SK-MEL-5 (cell line): ENCODE data around the gene CD99. TPM values are rescaled to one million over a fixed set of nuclear protein-coding genes. Genes with fewer than 3 reads are reported as not detected.
A peak's percentile ranks its signal among the peaks of the same experiment; 100 is the strongest.

ENCODE experiments used
- DNase-seq: peaks from one replicate; pipeline ENCODE4 v3.0.0-alpha.2; 2016; ENCODE audit warnings: low read depth, low spot score
- in situ Hi-C: cut with HindIII; loops from 2 replicates; pipeline ENCODE4 v1.10.0; 2016; ENCODE audit warnings: low sequenced_read_pairs, high pct_unique_total_duplicates, low pct_unique_long_range_greater_than_20kb
- total RNA-seq: library from RNA; depleted of rRNA; stranded (reverse); fragments of >200 nt; shearing (Covaris generic); gene quantifications from 2 replicates; pipeline ENCODE4 v1.2.3, GENCODE V29; 2014

CD99 gene
- total RNA-seq, 1 experiment from 2014 or later = 158 TPM

DNA sequence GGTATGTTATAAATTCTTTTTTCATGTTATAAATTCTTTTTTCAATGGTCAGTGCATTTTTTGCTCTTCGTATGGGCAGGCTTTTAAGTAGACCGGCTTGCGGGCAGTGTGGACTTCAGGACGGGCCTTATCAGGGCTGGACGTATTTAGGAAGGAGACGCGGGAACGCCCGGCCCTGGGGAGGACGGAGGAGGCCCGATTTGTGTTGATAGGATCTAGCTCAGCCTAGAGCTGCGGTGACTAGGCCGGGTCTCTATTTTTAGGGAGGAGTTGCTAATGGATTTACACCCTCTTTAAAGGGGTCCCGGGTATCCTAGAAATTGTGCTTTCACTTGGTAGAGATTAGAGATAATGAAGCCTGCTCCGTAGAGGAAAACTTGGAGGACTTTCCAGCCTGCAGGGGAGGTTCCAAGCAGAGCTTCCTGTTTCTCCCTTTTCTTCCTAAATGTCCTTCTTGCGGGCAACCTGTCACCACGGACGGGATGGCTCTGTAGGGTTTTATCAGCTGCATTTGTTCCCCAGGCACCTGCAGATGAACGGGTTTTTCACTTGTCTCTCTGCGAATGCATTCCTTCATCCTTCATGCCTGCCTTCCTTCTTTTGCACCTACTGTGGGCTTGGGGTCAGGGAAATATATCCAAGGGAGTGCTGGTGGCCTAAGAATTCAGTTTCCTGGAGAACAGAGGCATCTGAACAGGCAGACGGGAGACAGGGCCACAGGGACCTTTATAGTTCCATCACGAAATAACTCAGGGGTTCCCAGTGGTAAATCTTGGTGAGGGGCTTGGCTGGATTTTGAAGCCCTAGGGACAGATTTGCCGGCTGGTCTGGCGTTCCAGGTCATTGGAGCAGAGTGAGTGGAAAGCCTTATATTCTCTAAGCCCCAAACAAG is 1.4 kb downstream of the CD99 start:
- DNase-seq = peak; percentile 2
- in situ Hi-C loops = loop anchor here (25.0 kb wide), 1 partner anchor 120 kb away; no protein-coding TSS in a partner anchor

DNA sequence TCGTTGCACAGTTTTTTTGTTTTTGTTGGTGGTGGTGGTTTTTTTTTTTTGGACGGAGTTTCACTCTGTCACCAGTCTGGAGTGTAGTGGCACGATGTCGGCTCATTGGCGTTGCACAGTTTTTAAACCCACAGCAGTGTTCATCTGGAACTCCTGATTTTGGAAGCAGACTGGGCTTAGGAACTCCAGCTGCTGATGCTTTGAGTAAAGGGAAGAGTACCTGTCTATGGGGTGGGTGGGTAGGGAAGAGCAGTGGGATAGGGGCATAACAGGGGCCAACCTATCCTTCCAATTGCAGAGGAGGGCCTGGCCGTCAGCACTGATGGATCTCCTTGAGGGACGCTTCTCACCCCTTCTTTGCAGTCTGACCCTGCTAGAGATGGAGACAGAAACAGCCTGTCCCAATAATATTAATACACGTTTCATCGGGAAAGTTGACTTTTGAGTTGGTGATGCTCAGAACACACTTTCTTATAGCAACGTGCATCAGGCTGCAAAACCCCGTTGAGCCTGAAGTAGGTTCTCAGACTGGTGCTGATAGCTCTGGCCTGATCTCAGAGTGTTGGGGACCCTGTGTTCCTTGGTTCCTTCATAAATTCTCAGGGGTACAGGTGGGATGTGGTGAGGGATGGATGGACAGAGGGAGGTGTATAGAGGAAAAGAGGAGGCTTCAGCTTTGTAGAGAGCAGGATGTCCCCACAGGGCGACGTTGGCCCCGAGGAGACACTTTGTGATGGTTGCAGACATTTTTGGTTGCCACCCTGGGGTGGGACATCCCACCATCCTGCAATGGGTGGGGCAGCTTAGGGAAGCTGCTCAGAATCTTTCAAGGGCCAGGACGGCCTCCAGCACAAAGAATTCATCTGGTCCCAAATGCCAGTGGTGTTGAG is 2.3 kb downstream of the CD99 start:
- in situ Hi-C loops = loop anchor here (25.0 kb wide), 1 partner anchor 119 kb away; no protein-coding TSS in a partner anchor
- no peak for DNase-seq

DNA sequence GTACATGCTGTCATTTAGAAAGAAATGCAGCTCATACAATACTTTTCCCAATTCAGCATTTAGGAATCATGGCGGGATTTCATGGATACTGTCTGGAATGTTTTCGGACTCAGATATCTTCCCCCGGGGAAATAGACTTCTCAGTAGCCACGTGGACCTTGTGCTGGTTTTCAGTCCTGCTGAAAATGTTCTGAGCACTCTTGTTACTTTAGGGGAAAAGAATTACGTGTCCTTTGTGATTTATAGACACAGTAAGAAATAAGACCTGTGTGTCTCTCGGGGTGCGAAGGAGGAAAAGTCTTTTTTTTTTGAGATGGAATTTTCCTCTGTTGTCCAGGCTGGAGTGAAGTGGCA is 3.8 kb downstream of the CD99 start:
- in situ Hi-C loops = loop anchor here (25.0 kb wide), 1 partner anchor 117 kb away; no protein-coding TSS in a partner anchor
- DNase-seq = no peak

DNA sequence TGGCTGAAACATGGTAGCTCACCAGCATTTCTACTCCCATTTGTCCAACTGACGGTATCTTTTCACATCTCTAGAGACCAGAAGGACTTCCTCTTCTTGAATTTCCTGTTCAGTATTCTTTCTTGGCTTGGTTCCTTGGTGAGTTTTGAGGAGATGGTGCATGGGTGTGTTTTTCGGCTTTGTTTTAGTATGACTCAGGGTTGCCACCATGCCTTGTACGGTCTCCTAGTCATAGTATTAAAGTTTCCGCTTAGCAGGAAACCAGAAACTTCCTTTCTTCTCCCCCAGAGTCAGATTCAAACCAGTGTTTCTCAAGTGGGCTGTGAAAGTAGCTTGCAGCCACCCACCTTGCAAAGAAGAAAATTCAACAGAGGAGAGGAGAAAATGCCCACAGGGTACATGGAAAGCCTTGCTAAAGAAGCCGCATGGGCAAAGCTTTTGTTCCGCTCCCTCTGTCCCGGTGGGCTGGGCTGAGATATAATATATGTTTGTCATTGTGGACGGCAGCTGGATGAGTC is 5.7 kb downstream of the CD99 start:
- DNase-seq = no peak
- in situ Hi-C loops = loop anchor here (25.0 kb wide), 1 partner anchor 116 kb away; no protein-coding TSS in a partner anchor

DNA sequence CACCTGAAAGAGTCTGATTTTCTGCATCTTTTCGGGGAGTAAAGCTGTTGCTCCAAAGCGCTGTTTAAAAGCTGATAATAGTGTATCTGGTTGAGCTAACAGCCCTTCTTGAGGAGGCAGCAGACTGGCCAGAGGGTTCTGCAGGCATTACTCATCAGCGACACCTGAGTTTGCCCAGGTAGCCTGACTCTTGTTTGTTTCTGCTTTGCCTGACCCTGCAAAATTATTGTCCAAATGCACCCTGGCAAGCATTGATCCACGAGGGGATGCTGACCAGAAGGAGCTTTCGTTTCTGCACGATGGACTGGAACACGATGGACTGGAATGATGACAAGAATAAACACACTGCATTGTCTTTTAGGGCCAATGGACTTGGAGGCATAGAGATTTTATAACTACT is 6.2 kb downstream of the CD99 start:
- DNase-seq = no peak
- in situ Hi-C loops = loop anchor here (25.0 kb wide), 1 partner anchor 115 kb away; no protein-coding TSS in a partner anchor

DNA sequence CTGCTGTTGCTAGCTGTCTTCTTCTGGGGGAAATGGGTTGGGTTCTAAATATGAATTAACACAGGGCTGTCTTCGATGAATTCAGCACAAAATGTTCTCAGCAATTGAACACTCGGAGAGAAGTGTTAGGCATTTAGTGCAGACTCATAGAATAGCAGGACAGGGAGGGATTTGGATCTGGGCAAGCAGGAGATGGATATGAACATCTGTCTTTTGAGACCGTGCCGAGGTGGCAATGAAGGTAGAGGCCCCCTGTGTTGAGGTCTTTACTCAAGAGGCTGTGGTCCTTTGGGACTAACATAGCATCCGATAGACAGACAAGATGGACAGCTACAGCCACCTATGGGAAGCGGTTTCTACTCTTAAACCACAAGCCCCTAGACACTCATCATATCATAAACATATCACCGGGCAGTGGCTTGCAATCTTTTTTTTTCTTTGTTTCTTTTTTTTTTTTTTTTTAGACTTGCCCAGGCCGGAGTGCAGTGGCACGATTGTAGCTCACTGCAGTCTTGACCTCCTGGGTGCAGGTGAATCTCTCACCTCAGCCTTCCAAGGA is 6.7 kb downstream of the CD99 start:
- in situ Hi-C loops = loop anchor here (25.0 kb wide), 1 partner anchor 114 kb away; no protein-coding TSS in a partner anchor
- no peak for DNase-seq

DNA sequence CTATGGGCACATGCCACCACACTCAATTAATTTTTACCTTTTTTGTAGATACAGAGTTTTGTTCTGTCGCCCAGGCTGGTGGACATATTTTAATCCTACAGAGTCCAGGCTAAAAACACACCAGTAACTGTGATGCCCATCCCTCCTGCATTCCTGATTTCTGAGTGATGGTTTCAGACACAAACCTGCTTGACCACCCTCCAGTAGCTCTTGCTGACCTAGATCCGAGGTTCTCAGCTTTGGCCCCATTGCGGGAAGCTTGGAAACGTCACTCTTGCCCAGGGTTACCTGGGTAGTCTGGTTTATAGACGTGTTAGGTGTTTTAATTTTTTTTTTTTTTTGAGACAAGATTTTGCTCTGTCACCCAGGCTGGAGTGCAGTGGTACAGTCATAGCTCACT is 7.5 kb downstream of the CD99 start:
- DNase-seq = no peak
- in situ Hi-C loops = loop anchor here (25.0 kb wide), 1 partner anchor 114 kb away; no protein-coding TSS in a partner anchor

DNA sequence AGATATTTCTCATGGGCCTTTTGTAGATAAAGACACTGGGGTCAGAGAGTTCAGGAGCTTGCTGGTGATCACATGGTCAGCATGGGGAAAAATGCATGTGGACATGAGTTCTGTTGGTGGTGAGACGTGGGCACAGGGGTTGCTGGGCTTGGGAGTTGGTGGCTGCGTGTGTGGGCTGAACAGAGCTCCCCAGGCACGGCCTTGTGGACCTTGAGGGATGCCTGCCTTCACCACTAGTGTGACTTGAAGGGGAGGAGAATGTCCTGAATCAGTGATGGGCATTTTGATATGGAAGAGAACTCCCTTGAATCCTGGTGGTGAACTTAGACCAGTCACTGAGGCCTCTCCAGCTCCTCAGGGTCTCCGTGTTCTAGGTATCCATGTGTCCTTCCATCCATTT is 8.9 kb downstream of the CD99 start:
- DNase-seq = no peak
- in situ Hi-C loops = loop anchor here (25.0 kb wide), 1 partner anchor 112 kb away; no protein-coding TSS in a partner anchor

DNA sequence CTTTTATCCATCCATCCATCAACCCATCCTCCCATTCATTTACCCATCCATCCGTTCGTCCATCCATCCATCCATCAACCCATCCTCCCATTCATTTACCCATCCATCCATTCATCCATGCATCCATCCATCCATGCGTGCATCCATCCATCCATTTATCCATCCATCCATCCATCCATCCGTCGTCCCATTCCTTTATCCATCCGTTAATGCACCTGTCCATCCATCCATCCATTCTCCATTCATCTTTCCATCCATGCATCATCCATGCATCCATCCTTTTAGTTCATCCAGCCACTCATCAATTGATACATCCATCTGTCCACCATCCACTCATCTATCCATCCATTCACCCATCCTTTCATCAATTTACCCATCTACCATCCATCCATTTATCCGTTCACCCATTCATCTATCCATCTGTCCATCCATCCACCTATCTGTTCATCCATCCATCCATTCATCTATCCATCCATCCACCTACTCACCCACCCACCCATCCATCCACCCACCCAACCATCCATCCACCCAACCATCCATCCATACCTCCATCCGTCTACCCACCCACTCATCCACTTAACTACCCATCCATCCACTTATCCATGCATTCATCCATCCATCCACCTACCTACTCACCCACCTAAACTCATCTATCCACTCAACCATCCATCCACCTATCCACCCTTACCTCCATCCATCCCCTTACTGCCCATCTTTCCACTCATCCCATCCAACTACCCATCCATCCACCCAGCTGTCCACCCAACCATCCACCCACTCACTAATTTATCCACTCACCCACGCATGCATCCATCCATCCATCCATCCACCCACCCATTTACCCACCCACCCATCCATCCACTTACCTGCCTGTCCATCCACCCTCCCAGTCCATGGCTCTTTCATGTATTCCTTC is 9.6 kb downstream of the CD99 start:
- DNase-seq = no peak
- in situ Hi-C loops = no loop called here

DNA sequence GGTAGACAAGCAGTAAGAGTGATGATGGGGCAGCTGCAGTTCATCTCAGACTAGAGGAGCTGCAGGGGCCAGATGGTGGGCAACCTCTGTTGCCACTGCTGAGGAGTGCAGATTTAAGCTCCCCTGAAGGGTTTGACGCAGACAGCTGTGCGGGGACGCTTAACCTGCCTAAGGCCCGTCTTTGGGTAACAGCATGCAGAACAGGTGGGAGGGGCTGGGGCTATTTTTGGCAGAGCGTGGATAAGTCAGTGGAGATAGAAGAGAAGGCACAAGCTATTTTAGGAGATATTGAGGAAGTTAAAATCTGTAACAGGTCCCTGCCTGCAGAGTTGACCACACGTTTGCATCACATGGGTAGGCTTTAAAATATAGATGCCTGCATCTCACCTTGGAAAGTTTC is 10.5 kb downstream of the CD99 start:
- in situ Hi-C loops = no loop called here
- DNase-seq = no peak

DNA sequence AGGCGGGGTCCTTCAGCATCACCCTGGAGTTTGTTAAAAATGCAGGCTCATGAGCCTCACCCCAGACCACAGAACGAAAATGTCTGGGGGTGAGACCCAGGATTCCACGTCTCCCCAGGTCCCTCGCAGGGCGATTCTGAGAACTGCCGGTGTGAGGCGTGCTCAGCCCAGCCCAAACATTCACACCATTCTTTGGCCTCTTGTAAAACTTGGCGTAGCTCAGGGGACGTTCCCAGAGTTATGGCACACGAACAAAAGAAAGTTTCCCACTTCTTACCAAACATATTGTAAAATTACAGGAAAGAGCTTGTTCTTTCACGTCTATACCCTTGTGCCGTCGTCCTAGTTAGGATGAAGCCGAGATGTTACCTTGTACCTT is 12.9 kb downstream of the CD99 start:
- DNase-seq = no peak
- in situ Hi-C loops = no loop called here

DNA sequence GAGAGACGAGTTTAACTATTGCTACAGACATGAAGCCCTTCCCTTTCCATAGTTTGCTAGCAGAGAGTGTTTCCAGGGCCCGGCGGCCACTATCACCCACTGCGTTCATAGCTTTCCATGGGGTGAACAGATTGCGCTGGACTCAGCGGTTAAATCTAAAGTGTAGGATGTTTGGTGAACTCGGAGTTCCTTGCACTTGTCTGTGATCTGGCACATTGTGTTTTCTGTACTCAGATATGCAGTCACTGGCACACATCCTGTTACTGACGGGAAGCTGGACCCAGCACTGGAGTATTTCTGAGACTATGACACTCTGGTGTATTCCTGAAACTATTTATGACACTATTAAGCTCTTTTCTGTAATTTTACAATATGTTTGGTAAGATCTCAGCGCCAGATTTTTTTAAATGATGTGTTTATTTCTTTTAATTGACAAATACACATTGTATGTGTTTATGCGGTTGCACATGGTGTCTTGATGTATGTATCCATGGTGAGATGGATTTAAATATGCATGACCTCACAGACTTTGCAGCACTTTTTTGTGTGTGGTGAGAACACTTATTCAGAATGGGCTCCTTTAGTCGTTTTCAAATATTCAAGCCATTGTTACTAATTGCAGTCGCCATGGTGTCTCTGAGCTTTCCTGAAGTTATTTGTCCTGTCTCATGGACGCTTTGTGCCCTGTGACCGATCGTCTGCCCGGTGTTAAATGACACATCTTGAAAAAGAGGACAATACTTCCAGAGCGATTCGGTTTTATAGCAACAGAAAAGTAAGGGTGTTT is 14.1 kb downstream of the CD99 start:
- in situ Hi-C loops = no loop called here
- DNase-seq = no peak

DNA sequence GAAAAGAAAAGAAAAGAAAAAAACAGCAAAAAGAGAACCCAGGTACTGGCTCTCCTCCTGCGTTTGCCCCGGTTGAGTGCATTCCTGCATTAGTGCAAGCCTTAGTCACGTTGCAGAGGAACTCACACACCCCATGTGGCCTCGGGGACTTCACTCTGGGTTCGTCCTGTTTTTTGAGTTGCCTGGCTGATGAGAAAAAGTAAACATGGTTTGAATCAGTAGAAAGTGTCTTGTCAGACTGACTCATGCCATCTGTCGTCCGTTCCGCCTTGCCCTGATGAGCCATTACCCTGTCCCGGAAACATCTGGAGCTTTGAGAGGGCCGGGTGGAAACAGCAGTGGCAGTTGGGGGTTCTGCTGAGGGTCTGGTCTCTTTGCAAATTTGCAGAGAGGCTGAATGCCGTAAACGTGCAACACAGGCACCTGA is 16.3 kb downstream of the CD99 start:
- DNase-seq = no peak
- in situ Hi-C loops = no loop called here

DNA sequence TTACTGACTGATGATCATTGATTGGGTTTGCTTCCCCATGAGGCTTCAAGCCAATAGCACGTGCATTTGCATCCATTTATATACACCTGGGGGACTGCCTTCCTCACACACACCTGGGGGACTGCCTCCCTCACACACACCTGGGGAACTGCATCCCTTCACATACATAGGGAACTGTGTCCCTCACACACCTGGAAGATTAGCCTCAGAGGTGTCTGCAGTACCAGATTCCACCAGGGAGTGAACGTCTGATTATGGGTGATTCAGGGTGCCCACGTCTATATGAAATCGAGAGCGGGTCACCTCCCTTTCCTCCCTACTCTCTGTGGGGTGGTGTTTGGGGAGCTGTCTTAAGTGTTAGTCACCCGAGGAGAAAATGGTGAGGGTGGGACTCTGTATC is 16.9 kb downstream of the CD99 start:
- in situ Hi-C loops = no loop called here
- no peak for DNase-seq

DNA sequence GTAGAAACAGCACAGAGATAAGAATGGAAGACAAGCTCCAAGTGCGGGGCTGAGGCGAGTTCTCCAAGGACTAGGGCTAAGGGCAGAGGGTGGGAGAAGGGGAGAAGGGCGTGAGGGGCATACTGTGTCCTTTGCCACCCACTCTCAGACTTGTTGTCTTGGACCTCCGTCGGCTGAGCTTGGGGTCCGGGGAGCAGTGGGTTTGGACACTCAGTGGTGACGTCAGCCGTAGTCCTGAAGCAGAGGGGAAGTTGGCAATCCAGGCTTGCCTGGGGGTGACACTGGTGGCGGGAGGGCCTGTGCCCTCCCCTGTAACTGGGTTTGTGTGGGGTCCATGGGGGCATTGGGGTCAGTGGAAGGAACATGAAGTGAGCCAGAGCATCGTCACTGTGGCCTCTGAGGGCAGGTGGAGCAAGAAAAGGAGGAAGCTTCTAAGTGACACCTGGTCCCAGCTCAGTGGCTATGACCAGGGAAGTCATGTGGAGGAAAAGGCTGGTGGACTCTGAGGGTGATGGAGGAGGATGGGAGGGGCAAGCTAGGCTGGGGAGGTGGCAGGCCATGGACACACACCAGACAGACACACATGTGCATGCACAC is 17.6 kb downstream of the CD99 start:
- in situ Hi-C loops = no loop called here
- DNase-seq = no peak

DNA sequence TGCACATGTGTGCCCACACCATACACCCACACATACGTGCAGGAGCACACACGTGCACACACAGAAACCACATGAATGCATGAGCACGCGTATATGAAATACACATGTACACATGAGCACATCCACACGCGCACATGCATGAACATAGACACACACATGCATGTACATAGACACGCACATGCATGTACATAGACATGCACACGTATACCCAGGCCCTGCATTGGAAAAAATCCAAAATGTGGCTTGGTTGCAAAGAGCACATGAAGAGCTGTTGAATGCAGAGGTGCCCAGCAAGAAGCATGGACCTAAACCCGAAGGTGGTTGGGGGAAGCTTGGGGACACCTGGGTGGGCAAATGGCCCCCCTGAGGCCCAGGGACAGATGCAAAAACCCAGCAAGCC is 18.5 kb downstream of the CD99 start:
- DNase-seq = no peak
- in situ Hi-C loops = no loop called here
